H1 (cell line): ENCODE measurements around the gene SAMD4A. TPM values are rescaled to one million over a fixed set of nuclear protein-coding genes. Genes with fewer than 3 reads are reported as not detected.

Experiments used
- HDAC6 ChIP-seq: IDR thresholded peaks from one replicate; pipeline ENCODE4 v1.7.1; 2012; ENCODE audit warnings: low read depth, mild to moderate bottlenecking, inconsistent platforms, low read length, moderate library complexity
- SIRT6 ChIP-seq: IDR thresholded peaks from one replicate; pipeline ENCODE4 v1.7.1; 2012; ENCODE audit warnings: low read length, inconsistent platforms
- SUZ12 ChIP-seq: fragments of 200-600 bp; sonication (generic); IDR thresholded peaks from 2 replicates; pipeline ENCODE4 v1.6.1; 2012; ENCODE audit warnings: mild to moderate bottlenecking, inconsistent platforms, low read length, moderate library complexity, mixed read lengths
- polyA plus RNA-seq, 7 experiments: library from polyadenylated mRNA; depleted of rRNA in 3 of 7; stranded (reverse) in 5 of 7; unstranded in 2 of 7; fragments of >200 nt in 5 of 7; fragments of 200-250 nt in 2 of 7; gene quantifications; 1 replicate in 5 of 7; 2 replicates in 1 of 7; 4 replicates in 1 of 7; pipeline versions ENCODE4 v1.2.1 to v1.2.3, GENCODE V29; 2011 to 2013; ENCODE audit warnings: missing spikeins in 2 of 7, mixed read lengths in 2 of 7
- total RNA-seq: library from RNA; stranded (reverse); fragmentation: NEBNext Ultra II Directional; extraction: Animal tissue kit (Norgen Biotek cat#: 25700); gene quantifications from 2 replicates; pipeline ENCODE4 v1.2.1, GENCODE V29; 2021

The SAMD4A gene
- total and polyA plus RNA-seq, 2 of the 8 experiments (the other 6 are each of a cell fraction or from before 2014, with no cell fraction given): 2.4 to 12.3 TPM

DNA sequence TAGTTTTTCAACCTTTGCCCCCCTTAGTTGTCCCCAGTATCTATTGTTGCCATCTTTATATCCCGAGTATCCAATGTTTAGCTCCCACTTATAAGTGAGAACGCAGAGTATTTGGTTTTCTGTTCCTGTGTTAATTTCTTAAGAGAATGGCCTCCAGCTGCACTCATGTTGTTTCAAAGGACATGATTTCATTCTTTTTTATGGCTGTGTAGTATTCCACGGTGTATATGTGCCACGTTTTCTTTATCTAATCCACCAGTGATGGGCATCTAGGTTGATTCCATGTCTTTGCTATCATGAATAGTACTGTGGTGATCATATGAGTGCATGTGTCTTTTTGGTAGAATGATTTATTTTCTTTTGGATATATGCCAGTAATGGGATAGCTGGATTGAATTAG lies 263.7 kb downstream of the SAMD4A start (continued):
- TF ChIP-seq HDAC6 (no peak), SUZ12 (no peak), SIRT6 (no peak)
